Measurements from ENCODE around the gene ACAD10.

The ACAD10 gene

DNA sequence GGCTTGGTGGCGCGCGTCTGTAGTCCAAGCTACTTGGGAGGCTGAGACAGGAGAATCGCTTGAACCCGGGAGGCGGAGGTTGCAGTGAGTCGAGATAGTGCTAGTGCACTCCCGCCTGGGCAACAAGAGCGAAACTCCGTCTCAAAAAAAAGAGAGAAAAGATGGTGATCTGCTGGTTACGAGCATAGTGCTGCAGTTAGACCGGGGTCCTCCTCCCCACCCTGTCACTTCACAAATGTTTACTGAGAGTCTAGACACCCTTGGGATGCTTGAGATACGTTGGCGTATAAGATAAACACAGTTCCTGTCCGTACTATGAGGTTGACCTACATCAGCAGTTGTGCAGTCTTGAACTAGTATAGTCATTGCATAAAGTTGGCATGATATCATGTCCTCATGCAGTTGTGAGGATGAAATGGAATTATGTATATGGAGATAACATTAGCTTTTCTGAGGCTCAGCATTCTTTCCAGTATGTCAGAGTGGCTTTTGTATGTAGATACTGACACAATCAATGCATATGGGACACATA is 787 bp downstream of the ACAD10 start (continued):
- TF ChIP-seq, protein P1, sequence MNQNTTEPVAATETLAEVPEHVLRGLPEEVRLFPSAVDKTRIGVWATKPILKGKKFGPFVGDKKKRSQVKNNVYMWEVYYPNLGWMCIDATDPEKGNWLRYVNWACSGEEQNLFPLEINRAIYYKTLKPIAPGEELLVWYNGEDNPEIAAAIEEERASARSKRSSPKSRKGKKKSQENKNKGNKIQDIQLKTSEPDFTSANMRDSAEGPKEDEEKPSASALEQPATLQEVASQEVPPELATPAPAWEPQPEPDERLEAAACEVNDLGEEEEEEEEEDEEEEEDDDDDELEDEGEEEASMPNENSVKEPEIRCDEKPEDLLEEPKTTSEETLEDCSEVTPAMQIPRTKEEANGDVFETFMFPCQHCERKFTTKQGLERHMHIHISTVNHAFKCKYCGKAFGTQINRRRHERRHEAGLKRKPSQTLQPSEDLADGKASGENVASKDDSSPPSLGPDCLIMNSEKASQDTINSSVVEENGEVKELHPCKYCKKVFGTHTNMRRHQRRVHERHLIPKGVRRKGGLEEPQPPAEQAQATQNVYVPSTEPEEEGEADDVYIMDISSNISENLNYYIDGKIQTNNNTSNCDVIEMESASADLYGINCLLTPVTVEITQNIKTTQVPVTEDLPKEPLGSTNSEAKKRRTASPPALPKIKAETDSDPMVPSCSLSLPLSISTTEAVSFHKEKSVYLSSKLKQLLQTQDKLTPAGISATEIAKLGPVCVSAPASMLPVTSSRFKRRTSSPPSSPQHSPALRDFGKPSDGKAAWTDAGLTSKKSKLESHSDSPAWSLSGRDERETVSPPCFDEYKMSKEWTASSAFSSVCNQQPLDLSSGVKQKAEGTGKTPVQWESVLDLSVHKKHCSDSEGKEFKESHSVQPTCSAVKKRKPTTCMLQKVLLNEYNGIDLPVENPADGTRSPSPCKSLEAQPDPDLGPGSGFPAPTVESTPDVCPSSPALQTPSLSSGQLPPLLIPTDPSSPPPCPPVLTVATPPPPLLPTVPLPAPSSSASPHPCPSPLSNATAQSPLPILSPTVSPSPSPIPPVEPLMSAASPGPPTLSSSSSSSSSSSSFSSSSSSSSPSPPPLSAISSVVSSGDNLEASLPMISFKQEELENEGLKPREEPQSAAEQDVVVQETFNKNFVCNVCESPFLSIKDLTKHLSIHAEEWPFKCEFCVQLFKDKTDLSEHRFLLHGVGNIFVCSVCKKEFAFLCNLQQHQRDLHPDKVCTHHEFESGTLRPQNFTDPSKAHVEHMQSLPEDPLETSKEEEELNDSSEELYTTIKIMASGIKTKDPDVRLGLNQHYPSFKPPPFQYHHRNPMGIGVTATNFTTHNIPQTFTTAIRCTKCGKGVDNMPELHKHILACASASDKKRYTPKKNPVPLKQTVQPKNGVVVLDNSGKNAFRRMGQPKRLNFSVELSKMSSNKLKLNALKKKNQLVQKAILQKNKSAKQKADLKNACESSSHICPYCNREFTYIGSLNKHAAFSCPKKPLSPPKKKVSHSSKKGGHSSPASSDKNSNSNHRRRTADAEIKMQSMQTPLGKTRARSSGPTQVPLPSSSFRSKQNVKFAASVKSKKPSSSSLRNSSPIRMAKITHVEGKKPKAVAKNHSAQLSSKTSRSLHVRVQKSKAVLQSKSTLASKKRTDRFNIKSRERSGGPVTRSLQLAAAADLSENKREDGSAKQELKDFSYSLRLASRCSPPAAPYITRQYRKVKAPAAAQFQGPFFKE (tag by site-specific recombination; IDR thresholded peaks at IDR 0.05; ENCODE audit: borderline replicate concordance), result 0 out of 2 replicates have a peak, but pooled peaks have one; percentile 7
- no peak for TF ChIP-seq ZNF121 (tag by site-specific recombination; IDR thresholded peaks at IDR 0.05)
- TF ChIP-seq KLF10 (tag by site-specific recombination; IDR thresholded peaks at IDR 0.05), result no peak
- no peak for TF ChIP-seq ZNF248 (tag by site-specific recombination; IDR thresholded peaks at IDR 0.05)
- TF ChIP-seq, protein P2, sequence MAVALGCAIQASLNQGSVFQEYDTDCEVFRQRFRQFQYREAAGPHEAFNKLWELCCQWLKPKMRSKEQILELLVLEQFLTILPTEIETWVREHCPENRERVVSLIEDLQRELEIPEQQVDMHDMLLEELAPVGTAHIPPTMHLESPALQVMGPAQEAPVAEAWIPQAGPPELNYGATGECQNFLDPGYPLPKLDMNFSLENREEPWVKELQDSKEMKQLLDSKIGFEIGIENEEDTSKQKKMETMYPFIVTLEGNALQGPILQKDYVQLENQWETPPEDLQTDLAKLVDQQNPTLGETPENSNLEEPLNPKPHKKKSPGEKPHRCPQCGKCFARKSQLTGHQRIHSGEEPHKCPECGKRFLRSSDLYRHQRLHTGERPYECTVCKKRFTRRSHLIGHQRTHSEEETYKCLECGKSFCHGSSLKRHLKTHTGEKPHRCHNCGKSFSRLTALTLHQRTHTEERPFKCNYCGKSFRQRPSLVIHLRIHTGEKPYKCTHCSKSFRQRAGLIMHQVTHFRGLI (tag by site-specific recombination; IDR thresholded peaks at IDR 0.05), result 0 out of 2 replicates have a peak, but pooled peaks have one; percentile 4
- 0 out of 2 replicates have a peak, but pooled peaks have one; percentile 36 for TF ChIP-seq ZNF792 (tag by site-specific recombination; IDR thresholded peaks at IDR 0.05)
- TF ChIP-seq ZNF48 (tag by site-specific recombination; IDR thresholded peaks at IDR 0.05), result no peak
- TF ChIP-seq ZNF174 (tag by site-specific recombination; IDR thresholded peaks at IDR 0.05), result no peak
- no peak for TF ChIP-seq ZNF560 (tag by site-specific recombination; IDR thresholded peaks at IDR 0.05; ENCODE audit: borderline replicate concordance)
- no peak for TF ChIP-seq ZNF596 (tag by site-specific recombination; IDR thresholded peaks at IDR 0.05)
- no peak for TF ChIP-seq ZNF335 (tag by site-specific recombination; conservative IDR thresholded peaks at IDR 0.05)

DNA sequence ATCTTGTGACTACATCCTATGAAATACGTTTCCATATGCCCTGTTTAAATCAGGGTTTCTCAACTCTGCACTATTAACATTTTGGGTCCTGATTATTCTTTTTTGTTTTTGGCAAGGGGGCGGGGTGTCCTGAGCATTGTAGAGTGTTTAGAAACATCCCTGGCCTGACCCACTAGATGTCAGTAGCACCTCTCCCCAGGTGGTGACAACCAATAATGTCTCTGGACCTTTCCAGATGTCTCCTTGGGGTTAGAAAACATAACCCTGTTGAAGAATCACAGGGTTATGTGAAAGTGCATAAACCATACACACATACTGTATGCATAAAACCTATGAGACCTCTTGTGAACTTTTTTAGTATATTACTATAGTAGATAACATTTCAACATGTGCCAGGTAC is 1.4 kb downstream of the ACAD10 start:
- Histone ChIP-seq H3K27ac (ENCODE audit: extremely low read depth, low read depth, low read length) (no peak overlapping the region), H3K4me1 (ENCODE audit: control insufficient read depth, insufficient read depth, low read length) (peaks cover 3% of the 10 kb centered on the region; the same call in 1 of the 2 replicates), H3K36me3 (ENCODE audit: control insufficient read depth in 2 of 2, insufficient read depth in 1 of 2, low read length in 2 of 2) (peaks cover 7 to 11% of the 10 kb centered on the region in 2 experiments; a peak in 2 of 3 replicates), H3K9me3 (ENCODE audit: control insufficient read depth, insufficient read depth, low read depth, low read length) (no peaks in the 10 kb centered on the region), H3K4me3 (ENCODE audit: low read depth, low read length) (no peak overlapping the region)
- TF ChIP-seq ZNF654 (tag by site-specific recombination; IDR thresholded peaks at IDR 0.05; ENCODE audit: low read depth), result peak; percentile 28; the same call in 1 of the 2 replicates
- TF ChIP-seq, protein P3, sequence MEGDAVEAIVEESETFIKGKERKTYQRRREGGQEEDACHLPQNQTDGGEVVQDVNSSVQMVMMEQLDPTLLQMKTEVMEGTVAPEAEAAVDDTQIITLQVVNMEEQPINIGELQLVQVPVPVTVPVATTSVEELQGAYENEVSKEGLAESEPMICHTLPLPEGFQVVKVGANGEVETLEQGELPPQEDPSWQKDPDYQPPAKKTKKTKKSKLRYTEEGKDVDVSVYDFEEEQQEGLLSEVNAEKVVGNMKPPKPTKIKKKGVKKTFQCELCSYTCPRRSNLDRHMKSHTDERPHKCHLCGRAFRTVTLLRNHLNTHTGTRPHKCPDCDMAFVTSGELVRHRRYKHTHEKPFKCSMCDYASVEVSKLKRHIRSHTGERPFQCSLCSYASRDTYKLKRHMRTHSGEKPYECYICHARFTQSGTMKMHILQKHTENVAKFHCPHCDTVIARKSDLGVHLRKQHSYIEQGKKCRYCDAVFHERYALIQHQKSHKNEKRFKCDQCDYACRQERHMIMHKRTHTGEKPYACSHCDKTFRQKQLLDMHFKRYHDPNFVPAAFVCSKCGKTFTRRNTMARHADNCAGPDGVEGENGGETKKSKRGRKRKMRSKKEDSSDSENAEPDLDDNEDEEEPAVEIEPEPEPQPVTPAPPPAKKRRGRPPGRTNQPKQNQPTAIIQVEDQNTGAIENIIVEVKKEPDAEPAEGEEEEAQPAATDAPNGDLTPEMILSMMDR (tag by site-specific recombination; IDR thresholded peaks at IDR 0.05), result peak; percentile 57
- no peak for TF ChIP-seq ZNF239 (tag by site-specific recombination; IDR thresholded peaks at IDR 0.05)
- POLR2A ChIA-PET, result no interaction called here
- CTCF ChIA-PET, result interaction anchor here (0.6 kb wide), 3 partner anchors 98 to 291 kb away, joined by 3 to 4 read pairs (median 3); no protein-coding TSS in a partner anchor

Measured in HEK293 (cell line).